ENCODE results near the gene RNF10.
"Not testable (repeated sequence)": the region's sequence is repeated elsewhere in the genome, so short reads cannot be mapped to it uniquely, and the experiment has no call there.

The RNF10 gene

DNA sequence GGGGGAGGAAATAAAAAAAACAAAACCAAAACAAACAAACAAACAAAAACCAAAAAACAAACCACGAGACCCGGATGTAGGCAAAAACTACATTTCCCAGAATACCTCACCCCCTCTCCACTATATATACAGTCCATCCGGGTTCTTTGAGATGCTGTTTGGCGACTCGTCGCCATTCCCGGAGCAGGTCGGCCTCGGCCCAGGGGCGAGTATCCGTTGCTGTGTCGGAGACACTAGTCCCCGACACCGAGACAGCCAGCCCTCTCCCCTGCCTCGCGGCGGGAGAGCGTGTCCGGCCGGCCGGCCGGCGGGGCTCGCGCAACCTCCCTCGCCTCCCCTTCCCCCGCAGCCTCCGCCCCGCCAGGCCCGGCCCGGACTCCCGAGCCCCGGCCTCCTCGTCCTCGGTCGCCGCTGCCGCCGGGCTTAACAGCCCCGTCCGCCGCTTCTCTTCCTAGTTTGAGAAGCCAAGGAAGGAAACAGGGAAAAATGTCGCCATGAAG lies at the start of gene RNF10:
TSS of gene RNF10 (plus strand) at position 154 of the 500 bp plus-strand sequence. CDS start 456 bp downstream, outside the sequence.
- H3K27me3 ChIP-seq (ENCODE audit: low read depth, low read length) = no peaks in the 10 kb centered on the region
- H3K9me3 ChIP-seq (ENCODE audit: control insufficient read depth in 1 of 2, low read length in 2 of 2) = no peaks in the 10 kb centered on the region
- H3K4me1 ChIP-seq (ENCODE audit: control insufficient read depth in 1 of 2, insufficient read depth in 2 of 2, low read length in 2 of 2) = peaks cover 30 to 37% of the 10 kb centered on the region in 2 donors
- H3K36me3 ChIP-seq (ENCODE audit: control insufficient read depth in 1 of 2, insufficient read depth in 2 of 2, low read length in 2 of 2) = no peaks in the 10 kb centered on the region
- H3K27ac ChIP-seq (ENCODE audit: low read length) = peak within 1 kb of the TSS; percentile 96
- H3K4me3 ChIP-seq (ENCODE audit: low read depth in 1 of 2, low read length in 2 of 2) = peak within 1 kb of the TSS; percentile 94 to 96

DNA sequence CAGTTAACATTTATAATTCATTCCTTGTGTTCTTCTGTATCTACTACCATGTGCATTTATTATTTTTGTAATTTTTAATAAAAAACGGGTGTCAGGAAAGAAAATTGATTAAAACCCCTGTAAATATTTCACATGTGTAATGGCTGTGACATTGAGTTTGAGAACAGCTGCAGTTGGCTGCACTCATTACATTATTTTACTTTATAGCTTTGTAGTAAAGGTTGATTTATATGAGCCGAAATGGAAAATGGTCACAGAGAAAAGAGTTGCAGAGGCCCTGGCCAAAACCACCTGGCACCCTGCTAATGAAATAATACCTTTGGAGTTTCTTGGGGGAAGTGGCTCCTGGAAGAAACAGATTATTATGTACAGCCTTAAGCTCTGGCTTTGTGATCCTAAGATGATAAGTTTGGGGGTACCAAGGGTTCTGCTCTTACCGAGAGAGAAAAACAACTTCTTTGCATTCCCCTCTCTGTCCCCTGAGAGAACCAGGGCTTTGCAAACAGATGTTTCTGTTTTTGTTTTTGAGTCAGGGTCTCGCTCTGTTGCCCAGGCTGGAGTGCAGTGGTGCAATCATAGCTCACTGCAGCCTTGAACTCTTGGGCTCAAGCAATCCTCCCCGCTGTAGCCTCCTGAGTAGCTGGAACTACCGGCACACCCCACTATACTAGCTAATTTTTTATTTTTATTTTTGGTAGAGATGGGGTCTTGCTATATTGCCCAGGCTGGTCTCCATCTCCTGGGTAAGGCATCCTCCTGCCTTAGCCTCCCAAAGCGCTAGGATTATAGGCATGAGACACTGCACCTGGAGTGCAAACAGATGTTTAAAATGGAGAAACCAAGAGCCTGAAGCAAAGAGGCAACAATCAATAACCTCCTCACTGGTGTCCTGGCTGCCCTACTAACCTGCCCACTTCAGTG lies 47.9 kb upstream of the RNF10 start:
- H3K36me3 ChIP-seq (ENCODE audit: control insufficient read depth in 1 of 2, insufficient read depth in 2 of 2, low read length in 2 of 2) = peaks cover 2 to 5% of the 10 kb centered on the region in 2 donors

DNA sequence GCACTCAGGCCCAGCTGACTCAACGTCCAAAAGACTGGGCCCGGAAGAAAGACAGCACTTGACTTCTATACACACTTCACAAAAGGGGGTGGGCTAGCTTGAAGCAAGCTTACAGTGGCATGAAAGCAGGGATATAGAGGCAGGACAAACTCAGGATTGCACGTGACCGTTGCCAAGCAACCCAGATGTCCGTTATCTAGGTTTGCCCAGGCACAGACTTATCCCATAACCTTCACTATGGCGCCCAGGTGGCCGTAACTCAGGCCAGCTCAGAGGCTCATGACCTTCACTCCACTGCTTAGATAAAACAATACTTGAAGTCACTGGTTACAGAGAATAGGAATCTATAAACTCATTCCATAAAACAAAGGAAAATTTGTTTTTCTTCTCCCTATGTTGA lies 46.6 kb upstream of the RNF10 start:
- H3K27ac ChIP-seq (ENCODE audit: low read length); H3K9me3 ChIP-seq (ENCODE audit: control insufficient read depth in 1 of 2, low read length in 2 of 2); H3K27me3 ChIP-seq (ENCODE audit: low read depth, low read length); H3K36me3 ChIP-seq (ENCODE audit: control insufficient read depth in 1 of 2, insufficient read depth in 2 of 2, low read length in 2 of 2); H3K4me3 ChIP-seq (ENCODE audit: low read depth in 1 of 2, low read length in 2 of 2); H3K4me1 ChIP-seq (ENCODE audit: control insufficient read depth in 1 of 2, insufficient read depth in 2 of 2, low read length in 2 of 2): not testable (repeated sequence)

More for the DNA sequence above, 47.9 kb upstream of the RNF10 start:
- Histone ChIP-seq H3K4me3 (ENCODE audit: low read depth in 1 of 2, low read length in 2 of 2) (no peak overlapping the region), H3K4me1 (ENCODE audit: control insufficient read depth in 1 of 2, insufficient read depth in 2 of 2, low read length in 2 of 2) (no peaks in the 10 kb centered on the region), H3K27me3 (ENCODE audit: low read depth, low read length) (no peaks in the 10 kb centered on the region), H3K27ac (ENCODE audit: low read length) (no peak overlapping the region), H3K9me3 (ENCODE audit: control insufficient read depth in 1 of 2, low read length in 2 of 2) (no peaks in the 10 kb centered on the region)

DNA sequence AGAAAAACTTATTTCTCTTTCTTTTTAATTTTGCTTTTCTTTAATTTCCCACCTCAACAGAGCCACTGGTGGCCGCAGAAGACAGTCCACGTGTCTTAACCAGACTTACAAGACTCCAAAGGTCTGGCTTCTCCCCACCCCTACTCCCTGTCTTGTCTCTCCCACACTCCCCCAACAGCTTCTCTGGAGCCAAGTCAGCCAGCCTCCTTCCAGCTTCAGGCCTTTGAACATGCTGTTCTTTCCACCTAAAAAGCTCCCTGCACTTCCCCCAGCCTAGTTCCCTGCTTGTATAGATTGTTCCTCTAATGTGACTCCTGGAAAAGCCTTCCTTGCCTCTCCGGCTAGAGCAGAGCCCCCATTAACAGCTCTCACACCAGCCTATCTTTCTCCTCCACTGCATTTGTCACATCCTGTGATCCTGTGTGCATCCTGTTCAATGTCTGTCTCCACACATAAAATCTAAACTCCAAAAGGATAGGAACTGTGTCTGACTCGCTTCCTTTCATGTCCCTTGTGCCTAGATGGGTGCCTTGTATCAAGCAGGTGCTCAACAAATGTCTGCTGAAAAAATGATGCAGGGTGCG lies 46.0 kb upstream of the RNF10 start:
- no peaks in the 10 kb centered on the region for H3K9me3 ChIP-seq (ENCODE audit: control insufficient read depth in 1 of 2, low read length in 2 of 2)
- H3K4me1 ChIP-seq (ENCODE audit: control insufficient read depth in 1 of 2, insufficient read depth in 2 of 2, low read length in 2 of 2) = no peaks in the 10 kb centered on the region
- no peak overlapping the region for H3K27ac ChIP-seq (ENCODE audit: low read length)
- peaks cover 5% of the 10 kb centered on the region in 2 donors for H3K36me3 ChIP-seq (ENCODE audit: control insufficient read depth in 1 of 2, insufficient read depth in 2 of 2, low read length in 2 of 2)
- no peak overlapping the region for H3K4me3 ChIP-seq (ENCODE audit: low read depth in 1 of 2, low read length in 2 of 2)
- H3K27me3 ChIP-seq (ENCODE audit: low read depth, low read length) = no peaks in the 10 kb centered on the region

GRCh38 chr12:120489018-120489417 lies 45.1 kb upstream of the RNF10 start:
- Histone ChIP-seq H3K4me1 (ENCODE audit: control insufficient read depth in 1 of 2, insufficient read depth in 2 of 2, low read length in 2 of 2) (no peaks in the 10 kb centered on the region), H3K27me3 (ENCODE audit: low read depth, low read length) (no peaks in the 10 kb centered on the region), H3K36me3 (ENCODE audit: control insufficient read depth in 1 of 2, insufficient read depth in 2 of 2, low read length in 2 of 2) (peaks cover 5% of the 10 kb centered on the region in 2 donors), H3K4me3 (ENCODE audit: low read depth in 1 of 2, low read length in 2 of 2) (no peak overlapping the region), H3K27ac (ENCODE audit: low read length) (no peak overlapping the region), H3K9me3 (ENCODE audit: control insufficient read depth in 1 of 2, low read length in 2 of 2) (no peaks in the 10 kb centered on the region)

- no peak overlapping the region for H3K27ac ChIP-seq (ENCODE audit: low read length)
Measured at GRCh38 chr12:120490325-120490724, 43.8 kb upstream of the RNF10 start.

DNA sequence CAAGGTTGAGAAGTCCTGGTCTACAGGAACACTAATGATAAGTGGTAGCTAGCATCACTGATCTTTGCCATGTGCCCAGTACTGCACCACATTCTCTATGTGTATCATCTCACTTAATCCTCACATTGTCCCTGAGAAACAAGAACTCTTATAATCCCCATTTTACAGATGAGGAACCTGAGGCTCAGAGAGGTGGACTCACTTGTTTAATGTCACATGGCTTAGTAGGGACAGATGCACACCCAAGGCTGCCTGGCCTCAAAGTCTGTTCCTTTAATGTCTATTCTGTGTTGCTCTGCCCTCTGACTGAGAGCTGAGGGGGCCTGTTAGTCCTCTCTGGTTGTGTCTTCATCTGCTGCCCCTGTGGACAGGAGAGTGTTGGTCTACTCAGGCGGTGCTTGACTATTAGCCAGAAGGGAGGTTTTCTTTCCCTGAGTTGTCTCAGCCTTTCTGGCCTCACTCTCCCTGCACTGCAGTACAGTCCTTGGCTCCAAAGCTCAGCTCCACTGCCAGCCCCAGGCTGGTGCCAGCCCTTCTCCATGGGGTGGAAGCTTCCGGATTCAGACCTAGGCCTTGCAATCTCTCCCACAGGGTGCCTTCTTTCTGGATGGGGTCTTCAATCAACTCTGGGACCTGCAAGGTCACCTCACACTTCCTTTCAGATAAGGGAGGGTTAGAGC lies 43.2 kb upstream of the RNF10 start:
- no peak overlapping the region for H3K27ac ChIP-seq (ENCODE audit: low read length)
- no peak overlapping the region for H3K4me3 ChIP-seq (ENCODE audit: low read depth in 1 of 2, low read length in 2 of 2)

More at GRCh38 chr12:120490325-120490724, 43.8 kb upstream of the RNF10 start:
- H3K36me3 ChIP-seq (ENCODE audit: control insufficient read depth in 1 of 2, insufficient read depth in 2 of 2, low read length in 2 of 2) = peaks cover 5% of the 10 kb centered on the region in 2 donors
- H3K9me3 ChIP-seq (ENCODE audit: control insufficient read depth in 1 of 2, low read length in 2 of 2) = no peaks in the 10 kb centered on the region
- H3K4me3 ChIP-seq (ENCODE audit: low read depth in 1 of 2, low read length in 2 of 2) = no peak overlapping the region
- no peaks in the 10 kb centered on the region for H3K27me3 ChIP-seq (ENCODE audit: low read depth, low read length)
- H3K4me1 ChIP-seq (ENCODE audit: control insufficient read depth in 1 of 2, insufficient read depth in 2 of 2, low read length in 2 of 2) = peaks cover 0 to 7% of the 10 kb centered on the region in 2 donors

DNA sequence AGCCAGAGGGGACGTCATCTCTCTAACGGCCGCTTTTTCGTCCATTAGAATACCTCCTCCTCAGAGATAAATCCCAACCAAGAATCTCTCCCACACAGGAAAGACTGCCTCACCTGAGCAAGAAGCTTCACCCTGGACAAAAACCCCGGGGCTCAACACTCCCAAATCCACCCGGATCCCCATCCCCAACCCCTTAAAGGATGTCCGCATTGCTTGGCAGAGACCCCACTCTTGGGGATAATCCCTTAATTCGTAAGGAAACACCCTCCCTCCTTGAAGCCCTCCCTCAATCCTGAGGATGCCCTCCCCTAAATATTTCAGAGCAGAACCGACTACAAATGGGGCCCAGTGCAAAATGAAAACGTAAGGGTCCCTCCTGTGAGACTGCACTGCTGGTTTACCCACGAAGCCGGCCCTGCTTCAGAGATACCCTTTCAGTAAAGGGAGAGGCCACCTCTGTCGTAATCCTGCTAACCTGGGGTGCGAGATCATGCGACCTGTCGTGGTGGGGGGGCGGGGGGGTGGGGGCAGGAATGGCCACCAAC lies 38.9 kb upstream of the RNF10 start:
- Histone ChIP-seq H3K4me3 (ENCODE audit: low read depth in 1 of 2, low read length in 2 of 2) (peak overlapping the region; percentile 94 to 98), H3K9me3 (ENCODE audit: control insufficient read depth in 1 of 2, low read length in 2 of 2) (no peaks in the 10 kb centered on the region), H3K4me1 (ENCODE audit: control insufficient read depth in 1 of 2, insufficient read depth in 2 of 2, low read length in 2 of 2) (peaks cover 11 to 26% of the 10 kb centered on the region in 2 donors), H3K36me3 (ENCODE audit: control insufficient read depth in 1 of 2, insufficient read depth in 2 of 2, low read length in 2 of 2) (peaks cover 13 to 17% of the 10 kb centered on the region in 2 donors), H3K27ac (ENCODE audit: low read length) (peak overlapping the region; percentile 56), H3K27me3 (ENCODE audit: low read depth, low read length) (no peaks in the 10 kb centered on the region)

More for the DNA sequence above, 43.2 kb upstream of the RNF10 start:
- Histone ChIP-seq H3K27me3 (ENCODE audit: low read depth, low read length) (no peaks in the 10 kb centered on the region), H3K9me3 (ENCODE audit: control insufficient read depth in 1 of 2, low read length in 2 of 2) (no peaks in the 10 kb centered on the region), H3K36me3 (ENCODE audit: control insufficient read depth in 1 of 2, insufficient read depth in 2 of 2, low read length in 2 of 2) (peaks cover 5% of the 10 kb centered on the region in 2 donors), H3K4me1 (ENCODE audit: control insufficient read depth in 1 of 2, insufficient read depth in 2 of 2, low read length in 2 of 2) (peaks cover 0 to 9% of the 10 kb centered on the region in 2 donors)

GRCh38 chr12:120495731-120496412 lies 38.3 kb upstream of the RNF10 start, which contains the start of gene DYNLL1:
DYNLL1 (plus strand) TSS chr12:120496113; CDS start chr12:120496422, 309 bp downstream.
- Histone ChIP-seq H3K9me3 (ENCODE audit: control insufficient read depth in 1 of 2, low read length in 2 of 2) (no peaks in the 10 kb centered on the region), H3K4me1 (ENCODE audit: control insufficient read depth in 1 of 2, insufficient read depth in 2 of 2, low read length in 2 of 2) (peaks cover 11 to 26% of the 10 kb centered on the region in 2 donors), H3K27me3 (ENCODE audit: low read depth, low read length) (no peaks in the 10 kb centered on the region), H3K36me3 (ENCODE audit: control insufficient read depth in 1 of 2, insufficient read depth in 2 of 2, low read length in 2 of 2) (peaks cover 10 to 19% of the 10 kb centered on the region in 2 donors), H3K27ac (ENCODE audit: low read length) (peak within 1 kb of the TSS; percentile 84), H3K4me3 (ENCODE audit: low read depth in 1 of 2, low read length in 2 of 2) (peak within 1 kb of the TSS; percentile 94 to 98)

All from muscle layer of duodenum (tissue), 2 donors.